PC-3 (cell line): ENCODE data around the gene SRSF7. TPM values are rescaled to one million over a fixed set of nuclear protein-coding genes. Genes with fewer than 3 reads are reported as not detected.
"Not testable (repeated sequence)": the region's sequence is repeated elsewhere in the genome, so short reads cannot be mapped to it uniquely, and the experiment has no call there.

Source experiments
- ATAC-seq: fragments of 200-7000 bp; cut with Tn5 transposase; 2 replicates; pipeline ENCODE4 v1.9.1; 2020; ENCODE audit warnings: mild to moderate bottlenecking, moderate library complexity
- BruUV-seq: library from RNA; stranded (reverse); fragments of 400-500 nt; replicated peaks from 2 replicates; lab custom pipeline; 2021; lab: Mats Ljungman, UMichigan
- CTCF ChIA-PET: fragments of 300-600 bp; sonication (Branson Sonifier 250); formaldehyde crosslinking; loops from one replicate; lab custom pipeline; 2022; ENCODE audit warnings: antibody characterized with exemption; lab: Charles Lee
- POLR2A ChIA-PET: fragments of 300-600 bp; sonication (Branson Sonifier 250); formaldehyde crosslinking; loops from one replicate; lab custom pipeline; 2022; ENCODE audit warnings: antibody characterized with exemption; ENCODE audit not compliant: unreplicated experiment; lab: Charles Lee
- DNase-seq: peaks from one replicate; pipeline ENCODE4 v3.0.0-alpha.2; 2015
- H2AFZ ChIP-seq: fragments of 300-600 bp; sonication (generic); 2 replicates; pipeline ENCODE4 v1.6.0; 2016; ENCODE audit warnings: antibody characterized with exemption, low read length
- H3F3A ChIP-seq: fragments of 300-600 bp; sonication (generic); one replicate; pipeline ENCODE4 v1.6.0; 2017; ENCODE audit warnings: antibody characterized with exemption, low read length, control low read depth, mild to moderate bottlenecking; ENCODE audit not compliant: unreplicated experiment
- H3K27ac ChIP-seq: fragments of 300-600 bp; sonication (generic); 2 replicates; pipeline ENCODE4 v1.5.1; 2016; ENCODE audit warnings: mild to moderate bottlenecking, low read length
- H3K27me3 ChIP-seq: fragments of 300-600 bp; sonication (generic); 2 replicates; pipeline ENCODE4 v1.6.1; 2016; ENCODE audit warnings: low read length, mixed read lengths
- H3K36me3 ChIP-seq: fragments of 300-600 bp; sonication (generic); 2 replicates; pipeline ENCODE4 v1.6.1; 2016; ENCODE audit warnings: low read depth, mixed run types, low read length, mixed read lengths
- H3K4me1 ChIP-seq: fragments of 300-600 bp; sonication (generic); 2 replicates; pipeline ENCODE4 v1.5.1; 2016; ENCODE audit warnings: low read length; ENCODE audit not compliant: insufficient read depth
- H3K4me2 ChIP-seq: fragments of 300-600 bp; sonication (generic); 2 replicates; pipeline ENCODE4 v1.6.0; 2016; ENCODE audit warnings: low read length
- H3K4me3 ChIP-seq: fragments of 300-600 bp; sonication (generic); 2 replicates; pipeline ENCODE4 v1.5.1; 2016; ENCODE audit warnings: mild to moderate bottlenecking, low read length, mixed read lengths
- H3K79me2 ChIP-seq: fragments of 300-600 bp; sonication (generic); 2 replicates; pipeline ENCODE4 v1.6.1; 2017; ENCODE audit warnings: low read length, mixed read lengths
- H3K9ac ChIP-seq: fragments of 300-600 bp; sonication (generic); 2 replicates; pipeline ENCODE4 v1.6.0; 2016; ENCODE audit warnings: mild to moderate bottlenecking, low read length
- H3K9me2 ChIP-seq: fragments of 300-600 bp; sonication (generic); replicated peaks from 2 replicates; pipeline ENCODE4 v1.6.1; 2016; ENCODE audit warnings: mixed run types, low read length, mixed read lengths
- H3K9me3 ChIP-seq: fragments of 300-600 bp; sonication (generic); 2 replicates; pipeline ENCODE4 v1.6.1; 2016; ENCODE audit warnings: low read length, mixed read lengths
- H4K20me1 ChIP-seq: fragments of 300-600 bp; sonication (generic); 2 replicates; pipeline ENCODE4 v1.6.1; 2016; ENCODE audit warnings: low read length, mixed read lengths
- EZH2 ChIP-seq: fragments of 300-600 bp; sonication (generic); IDR thresholded peaks from one replicate; pipeline ENCODE4 v1.6.1; 2017; ENCODE audit warnings: antibody characterized with exemption, mild to moderate bottlenecking, low read length; ENCODE audit not compliant: unreplicated experiment
- EZH2phosphoT487 ChIP-seq: fragments of 300-600 bp; sonication (generic); IDR thresholded peaks from 2 replicates; pipeline ENCODE4 v1.6.1; 2018; ENCODE audit warnings: mild to moderate bottlenecking, antibody characterized with exemption, low read length, borderline replicate concordance
- intact Hi-C: fragments of 100-400 bp; cut with micrococcal nuclease; formaldehyde crosslinking; loops from 2 replicates; pipeline ENCODE4 v1.9.0; 2023
- total RNA-seq: library from RNA; depleted of rRNA; stranded (reverse); fragments of >200 nt; gene quantifications from 2 replicates; pipeline ENCODE4 v1.2.3, GENCODE V29; 2014
- TF ChIP-seq, protein P1 (sequence below): fragments of 300-600 bp; sonication (generic); conservative IDR thresholded peaks from 2 replicates; pipeline ENCODE4 v1.5.1; 2017; ENCODE audit warnings: antibody characterized with exemption, low read depth, mild to moderate bottlenecking, low read length

Gene SRSF7
- total RNA-seq, 1 experiment from 2014 or later = 160 TPM

DNA sequence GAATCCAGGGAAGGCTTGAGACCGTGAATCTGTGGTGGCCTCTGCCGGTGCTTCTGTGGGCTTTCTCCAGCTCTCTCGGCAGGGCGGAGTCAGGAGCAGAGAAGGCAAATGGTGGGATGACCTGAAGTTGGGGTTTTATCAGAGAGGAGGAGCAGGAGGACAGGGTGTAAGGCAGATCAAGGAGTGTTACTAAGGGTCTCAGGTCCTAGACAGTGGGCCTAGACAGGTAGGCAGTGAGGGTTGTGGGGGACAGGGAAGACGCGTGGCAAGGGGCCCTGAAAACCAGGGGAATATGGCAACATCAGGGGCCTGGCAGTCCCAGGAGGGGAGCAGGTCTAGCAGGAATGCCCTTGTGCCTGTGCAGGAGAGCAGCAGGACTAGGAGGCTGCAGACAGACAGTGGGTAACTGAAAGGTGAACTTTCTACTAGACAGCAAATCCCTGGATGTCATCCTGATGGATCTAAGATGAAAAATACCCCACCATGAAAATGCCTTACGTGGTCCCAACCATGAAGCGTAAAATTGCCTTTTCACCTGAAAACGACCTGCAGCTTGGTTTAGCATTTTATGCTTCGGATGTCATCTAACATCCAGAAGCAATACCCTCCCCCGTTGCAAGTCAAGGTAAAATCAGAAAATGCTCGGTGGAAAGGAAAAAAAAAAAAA lies 42.1 kb downstream of the SRSF7 start:
- Histone ChIP-seq H2AFZ (no peak overlapping the region), H3K4me1 (no peaks in the 10 kb centered on the region), H3K9me2 (no peaks in the 10 kb centered on the region), H3K4me3 (no peak overlapping the region), H3F3A (no peaks in the 10 kb centered on the region), H3K27ac (no peak overlapping the region), H3K9ac (no peak overlapping the region), H3K36me3 (no peaks in the 10 kb centered on the region), H3K4me2 (no peak overlapping the region), H3K27me3 (no peaks in the 10 kb centered on the region), H3K9me3 (no peaks in the 10 kb centered on the region), H4K20me1 (no peaks in the 10 kb centered on the region), H3K79me2 (no peaks in the 10 kb centered on the region)
- TF ChIP-seq EZH2phosphoT487 = no peak
- TF ChIP-seq, protein P1, sequence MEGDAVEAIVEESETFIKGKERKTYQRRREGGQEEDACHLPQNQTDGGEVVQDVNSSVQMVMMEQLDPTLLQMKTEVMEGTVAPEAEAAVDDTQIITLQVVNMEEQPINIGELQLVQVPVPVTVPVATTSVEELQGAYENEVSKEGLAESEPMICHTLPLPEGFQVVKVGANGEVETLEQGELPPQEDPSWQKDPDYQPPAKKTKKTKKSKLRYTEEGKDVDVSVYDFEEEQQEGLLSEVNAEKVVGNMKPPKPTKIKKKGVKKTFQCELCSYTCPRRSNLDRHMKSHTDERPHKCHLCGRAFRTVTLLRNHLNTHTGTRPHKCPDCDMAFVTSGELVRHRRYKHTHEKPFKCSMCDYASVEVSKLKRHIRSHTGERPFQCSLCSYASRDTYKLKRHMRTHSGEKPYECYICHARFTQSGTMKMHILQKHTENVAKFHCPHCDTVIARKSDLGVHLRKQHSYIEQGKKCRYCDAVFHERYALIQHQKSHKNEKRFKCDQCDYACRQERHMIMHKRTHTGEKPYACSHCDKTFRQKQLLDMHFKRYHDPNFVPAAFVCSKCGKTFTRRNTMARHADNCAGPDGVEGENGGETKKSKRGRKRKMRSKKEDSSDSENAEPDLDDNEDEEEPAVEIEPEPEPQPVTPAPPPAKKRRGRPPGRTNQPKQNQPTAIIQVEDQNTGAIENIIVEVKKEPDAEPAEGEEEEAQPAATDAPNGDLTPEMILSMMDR = no peak
- TF ChIP-seq EZH2 = no peak
- BruUV-seq = no TSS peak
- intact Hi-C loops = no loop called here
- ChIA-PET CTCF (no interaction called here), POLR2A (no interaction called here)
- no peak for ATAC-seq
- DNase-seq = no peak

DNA sequence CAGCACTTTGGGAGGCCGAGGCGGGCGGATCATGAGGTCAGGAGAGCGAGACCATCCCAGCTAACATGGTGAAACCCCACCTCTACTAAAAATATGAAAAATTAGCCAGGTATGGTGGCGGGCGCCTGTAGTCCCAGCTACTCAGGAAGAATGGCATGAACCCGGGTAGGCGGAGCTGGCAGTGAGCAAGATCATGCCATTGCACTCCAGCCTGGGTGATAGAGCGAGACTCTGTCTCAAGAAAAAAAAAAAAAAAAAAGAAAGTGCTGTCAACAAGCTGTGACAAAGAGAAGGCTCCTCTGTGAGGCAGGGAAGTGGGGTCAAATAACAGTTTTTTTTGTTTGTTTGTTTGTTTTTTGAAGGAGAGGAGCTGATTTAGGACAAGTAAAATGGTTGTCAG lies 42.7 kb downstream of the SRSF7 start:
- H3K27me3 ChIP-seq, H3K9me2 ChIP-seq, ATAC-seq, CTCF ChIA-PET, H3K27ac ChIP-seq, BruUV-seq, H3K4me3 ChIP-seq, H4K20me1 ChIP-seq, POLR2A ChIA-PET, H3K79me2 ChIP-seq, H2AFZ ChIP-seq, H3F3A ChIP-seq, H3K4me1 ChIP-seq, intact Hi-C loops, H3K36me3 ChIP-seq, DNase-seq, H3K9me3 ChIP-seq, H3K9ac ChIP-seq, H3K4me2 ChIP-seq: not testable (repeated sequence)

DNA sequence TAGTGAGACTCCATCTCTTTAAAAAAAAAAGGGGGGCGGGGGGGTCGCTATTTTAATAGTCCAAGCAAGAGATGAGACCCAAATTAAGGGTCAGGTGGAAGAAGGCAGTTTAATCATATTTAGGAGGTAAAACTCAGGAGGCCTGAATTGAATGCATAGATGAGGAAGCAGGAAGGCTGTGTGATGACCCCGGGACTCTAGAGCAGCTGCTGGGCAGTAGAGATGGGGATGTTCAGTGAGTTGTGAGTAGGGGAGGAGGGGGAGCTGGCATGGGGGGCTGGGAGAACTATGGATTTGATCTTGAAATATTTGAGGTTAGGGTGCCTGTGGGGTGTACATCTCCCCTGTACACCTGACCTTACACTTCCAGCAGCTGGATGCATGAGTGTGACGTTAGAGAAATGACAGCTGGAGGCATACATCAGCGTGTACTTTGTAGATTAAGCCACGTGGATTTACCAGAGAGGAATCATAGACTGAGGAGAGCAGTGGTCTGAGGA lies 44.3 kb downstream of the SRSF7 start:
- ATAC-seq = no peak
- Histone ChIP-seq H3F3A (no peaks in the 10 kb centered on the region), H4K20me1 (no peaks in the 10 kb centered on the region), H3K27me3 (no peaks in the 10 kb centered on the region), H3K9ac (no peak overlapping the region), H3K4me1 (0 out of 2 replicates have a peak, but pooled peaks cover 3% of the 10 kb centered on the region), H3K4me3 (no peak overlapping the region), H3K36me3 (no peaks in the 10 kb centered on the region), H3K9me2 (no peaks in the 10 kb centered on the region), H2AFZ (no peak overlapping the region), H3K27ac (no peak overlapping the region), H3K79me2 (no peaks in the 10 kb centered on the region), H3K9me3 (no peaks in the 10 kb centered on the region), H3K4me2 (no peak overlapping the region)
- POLR2A ChIA-PET = no interaction called here
- intact Hi-C loops = no loop called here
- CTCF ChIA-PET = no interaction called here
- DNase-seq = no peak
- BruUV-seq = no TSS peak
- TF ChIP-seq EZH2 = no peak
